Ovary (tissue), 9 donors: ENCODE measurements around the gene KIF2A. TPM values are rescaled to one million over a fixed set of nuclear protein-coding genes. Genes with fewer than 3 reads are reported as not detected.
"Not testable (repeated sequence)": the region's sequence is repeated elsewhere in the genome, so short reads cannot be mapped to it uniquely, and the experiment has no call there.

ENCODE experiments used
- DNase-seq, 5 donors: peaks; one replicate each; pipeline ENCODE4 v3.0.0-alpha.2; 2019 to 2020
- H3K27ac ChIP-seq, 2 donors: fragments of 200-600 bp; one replicate each; pipeline versions ENCODE4 v1.5.1 to v1.8.0; 2019 to 2022
- H3K27me3 ChIP-seq: fragments of 200-600 bp; one replicate; pipeline ENCODE4 v1.8.0; 2022
- H3K36me3 ChIP-seq: fragments of 200-600 bp; sonication (generic); one replicate; pipeline ENCODE4 v1.5.1; 2019
- H3K4me1 ChIP-seq: one replicate; pipeline ENCODE4 v1.8.1; 2013; ENCODE audit warnings: mild to moderate bottlenecking, moderate library complexity; ENCODE audit not compliant: insufficient read depth
- H3K4me3 ChIP-seq: fragments of 200-600 bp; sonication (generic); one replicate; pipeline ENCODE4 v1.5.1; 2017
- H3K9me3 ChIP-seq, 2 donors: fragments of 200-600 bp in 1 of 2; sonication (generic) in 1 of 2; one replicate each; pipeline versions ENCODE4 v1.5.1 to v1.8.1; 2013 to 2019; ENCODE audit warnings: mild to moderate bottlenecking in 1 of 2, moderate library complexity in 1 of 2
- EP300 ChIP-seq: sonication (generic); formaldehyde crosslinking; IDR thresholded peaks from one replicate; pipeline ENCODE4 v1.6.1; 2017; ENCODE audit warnings: antibody characterized with exemption
- POLR2A ChIP-seq: fragments of 450-650 bp; IDR thresholded peaks from one replicate; pipeline ENCODE4 v1.6.1; 2017; ENCODE audit warnings: antibody characterized with exemption, mild to moderate bottlenecking, moderate library complexity
- WGBS, 3 donors: extraction: QIAGEN DNeasy Blood & Tissue Kit in 1 of 3; methylation state at CpG; one replicate each; pipeline versions ENCODE4 v1.1.5 to v1.1.7; 2013 to 2017; 5-methylcytosine and 5-hydroxymethylcytosine counted together
- intact Hi-C, 4 donors: fragments of 100-400 bp; cut with DNase I; formaldehyde crosslinking; loops; one replicate each; pipeline versions ENCODE4 v1.11.0 to v1.15.1; 2022 to 2023
- polyA plus RNA-seq, 2 donors: library from polyadenylated mRNA; stranded (reverse); fragments of 200-250 nt in 1 of 2; fragments of 350-450 nt in 1 of 2; fragmentation: Illumina TruSeq in 1 of 2; extraction: RNeasy Lipid Tissue Mini Kit (QIAGEN cat#74804) in 1 of 2; gene quantifications; one replicate each; pipeline ENCODE4 v1.2.3, GENCODE V29; 2013 to 2014
- total RNA-seq, 7 donors: library from RNA; depleted of rRNA in 2 of 7; stranded (reverse); fragments of >200 nt in 2 of 7; fragmentation: NEBNext Ultra II Directional in 3 of 7; extraction: Animal tissue kit (Norgen Biotek cat#: 25700) in 3 of 7; gene quantifications; one replicate each; pipeline versions ENCODE4 v1.1.0 to v1.2.4, GENCODE V29; 2016 to 2023
- TF ChIP-seq, protein P1 (sequence below), 3 donors: fragments of 450-650 bp in 2 of 3; fragments of 200-600 bp in 1 of 3; IDR thresholded peaks; one replicate each; pipeline versions ENCODE4 v1.5.1 to v1.8.0; 2016 to 2022; ENCODE audit warnings: antibody characterized with exemption in 3 of 3, mild to moderate bottlenecking in 1 of 3
- donor health status: DM: no; HTN: no; CAD: no; lungs with moderate emphysema.
- donor health status: DM: no; HTN: no; CAD: no.
- donor health status: Bipolar disorder and iron deficiency.
- donor health status: DM: yes; HTN: yes; CAD: no.
- donor health status: DM: no; HTN: no; CAD: no.
- donor health status: DM: yes; HTN: yes; CAD: no.

KIF2A gene
- total and polyA plus RNA-seq, 9 donors: 8.0 to 39.1 (median 30.1) TPM

DNA sequence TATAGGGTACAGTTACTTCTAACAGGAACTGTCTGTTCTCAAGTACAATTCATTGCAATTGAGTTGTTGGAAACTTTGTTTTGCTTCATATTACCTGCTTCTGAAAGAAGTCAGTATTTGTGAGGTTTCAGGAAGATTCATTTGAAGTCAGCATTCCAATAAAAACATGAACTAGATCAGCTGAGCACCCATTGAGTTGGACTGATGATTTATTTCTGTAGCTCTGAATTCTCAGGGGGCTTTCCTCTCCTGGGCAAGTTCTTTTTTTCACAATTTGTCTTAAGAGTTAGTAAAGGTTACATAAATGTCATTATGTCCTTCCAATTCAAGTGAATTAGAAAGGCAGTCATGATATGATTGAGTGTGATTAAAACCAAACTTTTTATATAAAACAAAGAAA lies 16.2 kb upstream of the KIF2A start:
- H3K27ac ChIP-seq: no peak overlapping the region
- H3K36me3 ChIP-seq: no peaks in the 10 kb centered on the region
- TF ChIP-seq POLR2A: no peak
- TF ChIP-seq EP300: no peak
- TF ChIP-seq, protein P1, sequence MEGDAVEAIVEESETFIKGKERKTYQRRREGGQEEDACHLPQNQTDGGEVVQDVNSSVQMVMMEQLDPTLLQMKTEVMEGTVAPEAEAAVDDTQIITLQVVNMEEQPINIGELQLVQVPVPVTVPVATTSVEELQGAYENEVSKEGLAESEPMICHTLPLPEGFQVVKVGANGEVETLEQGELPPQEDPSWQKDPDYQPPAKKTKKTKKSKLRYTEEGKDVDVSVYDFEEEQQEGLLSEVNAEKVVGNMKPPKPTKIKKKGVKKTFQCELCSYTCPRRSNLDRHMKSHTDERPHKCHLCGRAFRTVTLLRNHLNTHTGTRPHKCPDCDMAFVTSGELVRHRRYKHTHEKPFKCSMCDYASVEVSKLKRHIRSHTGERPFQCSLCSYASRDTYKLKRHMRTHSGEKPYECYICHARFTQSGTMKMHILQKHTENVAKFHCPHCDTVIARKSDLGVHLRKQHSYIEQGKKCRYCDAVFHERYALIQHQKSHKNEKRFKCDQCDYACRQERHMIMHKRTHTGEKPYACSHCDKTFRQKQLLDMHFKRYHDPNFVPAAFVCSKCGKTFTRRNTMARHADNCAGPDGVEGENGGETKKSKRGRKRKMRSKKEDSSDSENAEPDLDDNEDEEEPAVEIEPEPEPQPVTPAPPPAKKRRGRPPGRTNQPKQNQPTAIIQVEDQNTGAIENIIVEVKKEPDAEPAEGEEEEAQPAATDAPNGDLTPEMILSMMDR (IDR thresholded peaks at IDR 0.05): no peak
- intact Hi-C loops: no loop called here
- H3K4me1 ChIP-seq: no peaks in the 10 kb centered on the region
- no peaks in the 10 kb centered on the region for H3K27me3 ChIP-seq
- no peak overlapping the region for H3K4me3 ChIP-seq
- DNase-seq: no peak
- H3K9me3 ChIP-seq: no peaks in the 10 kb centered on the region

DNA sequence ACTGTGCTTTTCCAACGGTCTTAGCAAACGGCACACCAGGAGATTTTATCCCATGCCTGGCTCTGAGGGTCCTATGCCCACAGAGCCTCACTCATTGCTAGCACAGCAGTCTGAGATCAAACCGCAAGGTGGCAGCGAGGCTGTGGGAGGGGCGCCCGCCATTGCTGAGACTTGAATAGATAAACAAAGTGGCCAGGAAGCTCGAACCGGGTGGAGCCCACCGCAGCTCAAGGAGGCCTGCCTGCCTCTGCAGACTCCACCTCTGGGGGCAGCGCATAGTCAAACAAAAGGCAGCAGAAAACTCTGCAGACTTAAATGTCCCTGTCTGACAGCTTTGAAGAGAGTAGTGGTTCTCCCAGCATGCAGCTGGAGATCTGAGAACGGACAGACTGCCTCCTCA lies 14.2 kb upstream of the KIF2A start:
- intact Hi-C loops, H3K27ac ChIP-seq, H3K4me3 ChIP-seq, DNase-seq, H3K27me3 ChIP-seq, H3K36me3 ChIP-seq, H3K9me3 ChIP-seq, H3K4me1 ChIP-seq: not testable (repeated sequence)
- 77 to 83% (median 83%) methylated on average over 11 of the region's 11 CpGs for WGBS, 3 donors

DNA sequence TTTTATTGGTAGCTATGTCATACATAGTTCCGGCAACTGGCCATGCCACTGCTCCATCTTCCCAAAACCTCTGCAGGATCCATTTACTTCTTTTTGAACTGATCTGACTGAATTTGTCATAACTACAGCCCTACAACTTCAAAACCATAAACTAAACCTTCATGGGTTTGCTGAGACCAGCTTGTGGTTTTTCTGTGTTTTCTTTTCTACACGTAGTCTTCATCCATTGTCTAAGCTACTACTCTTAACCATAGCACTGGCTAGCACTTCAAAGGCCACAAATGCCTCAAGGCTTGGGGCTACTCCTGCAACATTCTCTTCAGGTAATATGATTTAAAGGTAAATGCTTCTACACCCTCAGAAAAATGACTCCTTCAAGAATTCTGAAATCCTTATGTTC lies 9.0 kb upstream of the KIF2A start:
- H3K9me3 ChIP-seq: no peaks in the 10 kb centered on the region
- H3K4me1 ChIP-seq: no peaks in the 10 kb centered on the region
- WGBS, 3 donors: 73 to 78% (median 76%) methylated on average over 2 of the region's 2 CpGs
- H3K4me3 ChIP-seq: no peak overlapping the region
- TF ChIP-seq, protein P1 (IDR thresholded peaks at IDR 0.05): no peak
- no peak for TF ChIP-seq POLR2A
- intact Hi-C loops: loop anchor here in 1 of 4 donors (5.0 kb wide), 1 partner anchor 1610 kb away; no protein-coding TSS in a partner anchor
- DNase-seq: no peak
- H3K36me3 ChIP-seq: no peaks in the 10 kb centered on the region
- H3K27ac ChIP-seq: no peak overlapping the region
- no peaks in the 10 kb centered on the region for H3K27me3 ChIP-seq

- Histone ChIP-seq H3K9me3 (no peaks in the 10 kb centered on the region), H3K36me3 (no peaks in the 10 kb centered on the region), H3K4me1 (no peaks in the 10 kb centered on the region), H3K27ac (no peak overlapping the region), H3K4me3 (no peak overlapping the region), H3K27me3 (no peaks in the 10 kb centered on the region)
- WGBS, 3 donors: 67 to 72% (median 70%) methylated on average over 3 of the region's 3 CpGs
- TF ChIP-seq POLR2A: no peak
- TF ChIP-seq, protein P1 (IDR thresholded peaks at IDR 0.05): no peak
- no peak for TF ChIP-seq EP300
- intact Hi-C loops: loop anchor here in 1 of 4 donors (5.0 kb wide), 1 partner anchor 1611 kb away; no protein-coding TSS in a partner anchor
- DNase-seq: no peak
Measured at GRCh38 chr5:62298118-62298517, 7.9 kb upstream of the KIF2A start.

GRCh38 chr5:62299101-62299500 lies 6.9 kb upstream of the KIF2A start:
- DNase-seq: no peak
- H3K4me3 ChIP-seq: no peak overlapping the region
- 76 to 83% (median 78%) methylated on average over 4 of the region's 4 CpGs for WGBS, 3 donors
- TF ChIP-seq POLR2A (no peak), EP300 (no peak)
- TF ChIP-seq, protein P1 (IDR thresholded peaks at IDR 0.05): no peak
- H3K9me3 ChIP-seq: no peaks in the 10 kb centered on the region
- no peaks in the 10 kb centered on the region for H3K4me1 ChIP-seq
- H3K36me3 ChIP-seq: no peaks in the 10 kb centered on the region
- intact Hi-C loops: loop anchor here in 1 of 4 donors (5.0 kb wide), 1 partner anchor 1612 kb away; no protein-coding TSS in a partner anchor
- H3K27ac ChIP-seq: no peak overlapping the region
- H3K27me3 ChIP-seq: no peaks in the 10 kb centered on the region
